NK-92 treated with Interleukin-12 subunit alpha and Interleukin-12 subunit beta, amount 100 ng/mL, for 24 hours (cell line): Measurements from ENCODE around the gene STARD7.
"Not testable (repeated sequence)": the region's sequence is repeated elsewhere in the genome, so short reads cannot be mapped to it uniquely, and the experiment has no call there.

ENCODE experiments used
- DNase-seq: peaks from one replicate; lab custom pipeline; 2025; lab: John Stamatoyannopoulos, UW

The STARD7 gene

GRCh38 chr2:96233880-96234316 lies 25.3 kb upstream of the STARD7 start:
- DNase-seq, result no peak

GRCh38 chr2:96233436-96233835 lies 24.8 kb upstream of the STARD7 start:
- DNase-seq, result no peak

- no peak for DNase-seq
Measured at GRCh38 chr2:96231316-96231715, 22.7 kb upstream of the STARD7 start.

- DNase-seq, result no peak
Measured at GRCh38 chr2:96225016-96225533, 16.4 kb upstream of the STARD7 start.

- DNase-seq, result not testable (repeated sequence)
Measured at GRCh38 chr2:96221106-96221505, 12.5 kb upstream of the STARD7 start.

GRCh38 chr2:96219959-96220358 lies 11.3 kb upstream of the STARD7 start:
- DNase-seq, result not testable (repeated sequence)

GRCh38 chr2:96218508-96219131 lies 10.0 kb upstream of the STARD7 start:
- no peak for DNase-seq

GRCh38 chr2:96214554-96214953 lies 5.9 kb upstream of the STARD7 start:
- DNase-seq, result no peak

GRCh38 chr2:96213379-96213778 lies 4.8 kb upstream of the STARD7 start:
- no peak for DNase-seq

GRCh38 chr2:96212339-96212738 lies 3.7 kb upstream of the STARD7 start:
- no peak for DNase-seq

- DNase-seq, result no peak
Measured at GRCh38 chr2:96209729-96210085, 1.1 kb upstream of the STARD7 start.

GRCh38 chr2:96209011-96209728 lies 543 bp upstream of the STARD7 start:
- no peak for DNase-seq

- DNase-seq, result no peak
Measured at GRCh38 chr2:96207774-96208142, 869 bp downstream of the STARD7 start.

- DNase-seq, result no peak
Measured at GRCh38 chr2:96207073-96207773, 1.4 kb downstream of the STARD7 start.

GRCh38 chr2:96205888-96206287 lies 2.7 kb downstream of the STARD7 start:
- no peak for DNase-seq

GRCh38 chr2:96204836-96205624 lies 3.6 kb downstream of the STARD7 start:
- no peak for DNase-seq

GRCh38 chr2:96203130-96204028 lies 5.2 kb downstream of the STARD7 start:
- DNase-seq, result no peak

GRCh38 chr2:96202152-96202854 lies 6.3 kb downstream of the STARD7 start:
- no peak for DNase-seq

- no peak for DNase-seq
Measured at GRCh38 chr2:96201338-96201737, 7.3 kb downstream of the STARD7 start.

GRCh38 chr2:96198921-96199320 lies 9.7 kb downstream of the STARD7 start:
- DNase-seq, result no peak
